Activated gamma-delta T cell treated with Interleukin-2 at 50 U/mL for 16 hours (primary cell): ENCODE measurements around the gene PPP1R12B.
"Not testable (repeated sequence)": the region's sequence is repeated elsewhere in the genome, so short reads cannot be mapped to it uniquely, and the experiment has no call there.

Experiments
- DNase-seq: peaks from one replicate; pipeline ENCODE4 v3.0.0-alpha.2; 2020

The PPP1R12B gene

DNA sequence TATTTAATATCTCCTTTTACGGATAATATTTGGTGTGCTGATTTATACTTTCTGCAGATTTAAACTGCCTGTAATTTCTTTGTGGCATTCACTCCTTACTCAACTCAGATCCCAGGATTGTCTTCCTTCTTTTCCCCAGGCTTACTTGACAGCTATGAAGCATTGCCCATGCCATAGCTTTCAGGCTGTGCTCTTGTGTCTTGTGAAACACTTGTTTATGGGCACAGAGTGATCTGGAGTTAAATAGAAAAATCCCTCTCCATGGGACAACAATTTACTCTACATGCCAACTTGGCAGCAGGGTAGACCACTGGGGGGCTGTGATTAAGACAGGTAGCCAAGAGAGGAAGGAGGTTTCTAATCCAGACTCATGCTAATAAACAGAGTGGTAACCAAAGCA, 57.4 kb downstream of the PPP1R12B start:
- DNase-seq = no peak

DNA sequence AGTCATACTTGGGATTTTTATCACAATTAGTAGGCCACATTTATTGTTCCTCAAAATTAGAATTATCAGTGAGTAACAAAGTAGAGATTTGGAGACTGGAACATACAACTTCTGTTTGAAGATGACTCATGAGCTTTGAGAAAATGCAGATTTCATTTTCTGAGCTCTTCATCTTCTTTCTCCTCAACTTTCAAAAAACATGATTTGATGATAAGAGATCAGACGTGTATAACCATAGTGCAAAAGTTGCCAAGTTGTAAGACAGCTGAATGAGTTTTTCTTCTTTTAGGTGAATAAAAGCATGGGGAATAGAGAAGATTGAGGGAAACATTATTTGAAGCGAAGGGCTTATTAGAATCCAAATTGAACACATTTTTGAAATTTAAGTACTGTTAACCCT, 58.4 kb downstream of the PPP1R12B start:
- DNase-seq = not testable (repeated sequence)

DNA sequence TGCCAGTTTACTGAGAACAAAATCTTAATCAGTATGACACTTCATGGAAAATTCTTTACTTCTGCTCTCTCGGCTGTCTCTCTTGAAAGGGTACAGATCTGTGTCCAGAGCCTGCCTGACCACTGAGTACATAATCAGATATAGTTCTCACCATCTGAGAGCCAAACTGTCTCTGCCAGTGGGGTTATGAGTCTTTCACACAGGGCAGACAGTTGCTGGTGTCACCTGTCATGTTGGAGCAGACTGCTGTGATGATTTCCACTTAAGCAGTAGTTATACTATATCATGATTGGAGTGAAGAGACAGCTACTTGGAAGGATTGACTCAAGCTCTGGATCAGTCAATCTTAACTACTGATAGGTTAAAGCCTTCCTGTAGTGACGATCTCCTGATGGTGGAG, 58.9 kb downstream of the PPP1R12B start:
- not testable (repeated sequence) for DNase-seq

DNA sequence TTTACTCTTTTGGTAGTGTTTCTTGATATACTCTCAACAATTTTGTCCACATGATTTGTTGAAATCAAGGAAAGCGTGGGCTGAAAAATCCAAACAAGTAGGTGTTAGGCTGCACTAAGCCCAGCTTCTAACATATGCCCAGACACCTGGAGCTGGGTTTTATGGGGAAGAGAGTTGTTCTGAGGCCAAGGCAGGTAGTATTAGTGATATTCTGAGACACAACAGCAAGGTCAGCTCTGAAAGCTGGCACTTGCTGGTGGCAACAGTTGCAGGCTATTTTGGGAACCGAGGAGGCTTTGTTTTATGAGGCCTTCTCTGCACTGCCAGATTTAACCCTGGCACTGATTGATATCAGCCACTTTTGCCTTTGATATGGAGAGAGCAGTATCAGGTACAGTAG, 61.8 kb downstream of the PPP1R12B start:
- not testable (repeated sequence) for DNase-seq

DNA sequence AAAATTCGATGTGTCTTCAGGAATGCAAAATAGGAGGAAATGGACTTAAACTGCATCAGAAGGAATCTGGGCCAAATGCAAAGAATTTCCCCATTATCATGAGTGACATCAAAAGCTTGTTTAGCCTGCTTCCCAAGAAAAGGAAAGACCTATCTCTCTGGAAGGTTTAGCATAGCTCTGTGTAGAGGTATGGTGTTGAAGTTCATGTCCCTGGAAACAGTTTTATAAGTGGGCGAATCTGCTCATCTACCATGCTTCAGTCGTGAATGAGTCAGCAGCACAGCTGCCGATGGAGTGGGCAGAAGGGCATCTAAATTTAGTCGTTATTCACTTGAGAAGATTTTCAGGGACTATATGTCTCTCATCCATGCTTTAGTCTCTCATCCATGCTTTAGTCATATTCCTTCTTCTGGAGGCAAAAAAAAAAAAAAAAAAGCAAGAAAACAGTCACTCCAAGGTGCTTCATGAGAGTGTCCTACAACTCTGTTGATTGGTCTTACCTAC, 62.4 kb downstream of the PPP1R12B start:
- not testable (repeated sequence) for DNase-seq

DNA sequence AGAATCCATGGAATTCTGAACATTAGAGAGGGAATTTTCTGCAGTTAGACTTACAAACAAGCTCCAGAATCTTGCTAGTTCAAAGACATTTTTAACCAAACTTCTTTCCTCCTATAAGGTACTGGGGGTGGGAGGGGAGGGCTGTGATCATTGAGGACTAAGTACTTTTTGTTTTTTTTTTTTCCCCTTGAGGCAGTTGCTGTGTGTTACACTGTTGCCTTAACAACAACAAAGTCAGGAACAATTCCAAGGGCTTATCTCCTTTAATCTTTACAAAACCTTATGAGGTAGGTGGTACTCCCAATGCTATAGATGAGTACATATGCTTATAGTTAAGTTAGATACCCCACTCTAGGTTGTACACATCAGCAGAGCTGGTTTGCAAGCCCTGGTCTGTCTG, 62.9 kb downstream of the PPP1R12B start:
- no peak for DNase-seq

DNA sequence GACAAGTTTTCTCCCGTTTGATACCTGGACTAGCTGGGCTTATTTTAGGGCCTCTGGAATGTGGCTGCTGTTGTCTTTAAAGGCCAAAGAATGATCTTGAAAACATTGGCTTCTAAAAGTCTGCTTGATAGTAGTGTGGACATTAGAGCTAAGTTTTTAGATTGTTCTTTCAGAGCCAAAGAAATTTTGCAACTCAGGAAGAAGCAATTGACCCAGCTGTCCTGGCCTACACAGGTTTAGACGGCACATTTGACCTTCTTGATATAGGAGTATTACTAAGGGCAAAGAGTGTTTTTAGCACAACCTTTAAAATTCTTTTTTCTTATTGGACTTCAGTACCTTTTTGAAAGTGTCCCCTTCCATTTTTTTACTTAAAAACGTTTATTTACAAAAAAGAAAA, 63.9 kb downstream of the PPP1R12B start:
- DNase-seq = not testable (repeated sequence)

DNA sequence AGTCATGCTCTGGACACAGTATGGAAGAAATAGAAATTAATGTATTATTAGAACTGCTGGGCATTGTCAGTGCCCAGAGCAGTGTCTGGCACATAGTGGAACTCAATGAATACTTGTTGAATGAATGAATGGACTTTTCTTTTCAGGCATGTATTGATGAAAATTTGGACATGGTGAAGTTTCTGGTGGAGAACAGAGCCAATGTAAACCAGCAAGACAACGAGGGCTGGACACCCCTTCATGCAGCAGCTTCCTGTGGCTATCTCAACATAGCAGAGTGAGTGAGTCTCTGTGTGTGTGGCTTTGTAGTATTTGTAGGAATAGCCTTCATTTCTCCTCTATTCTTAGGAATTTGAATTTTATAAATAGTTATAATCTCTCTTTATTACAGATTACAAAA, 68.1 kb downstream of the PPP1R12B start:
- no peak for DNase-seq

DNA sequence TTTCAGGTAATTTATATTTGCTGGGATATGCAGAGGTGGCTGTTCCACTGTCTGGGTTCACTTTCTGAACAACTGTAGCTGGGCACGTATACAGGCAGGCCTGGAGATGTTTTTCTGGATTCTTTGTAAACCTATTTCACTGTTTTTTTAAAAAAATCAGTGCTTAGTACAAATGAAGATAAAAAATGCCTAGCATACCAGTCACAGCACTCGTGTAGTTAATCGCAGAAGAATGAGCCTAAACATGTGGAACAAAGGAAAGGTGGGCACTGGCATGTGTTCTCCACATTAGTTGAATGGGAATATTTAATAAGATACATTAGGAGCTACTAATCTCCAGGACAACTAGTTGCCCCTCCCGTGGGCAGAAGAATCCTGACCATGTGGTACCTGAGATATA, 68.6 kb downstream of the PPP1R12B start:
- not testable (repeated sequence) for DNase-seq

DNA sequence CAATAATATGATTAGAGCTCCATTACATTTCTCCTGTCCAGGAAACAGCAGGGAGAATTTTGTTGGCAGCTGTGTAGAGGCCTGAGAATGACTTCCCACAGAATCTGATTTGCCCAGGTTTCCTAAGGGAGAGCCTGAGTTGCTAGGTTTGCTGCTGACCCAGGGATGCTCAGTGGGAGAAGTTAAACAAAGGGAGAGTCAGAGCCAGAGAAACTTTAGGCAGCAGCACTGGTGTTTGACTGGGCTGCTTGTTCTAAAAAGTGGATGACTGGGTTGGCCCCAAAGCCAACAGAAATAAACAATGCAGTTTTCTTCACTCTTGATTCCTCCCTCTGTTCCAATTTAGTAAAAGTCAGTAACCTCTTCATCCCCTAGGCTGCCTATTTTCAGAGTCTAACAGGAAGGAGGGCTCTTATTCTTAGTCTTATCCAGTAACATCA, 69.3 kb downstream of the PPP1R12B start:
- not testable (repeated sequence) for DNase-seq

DNA sequence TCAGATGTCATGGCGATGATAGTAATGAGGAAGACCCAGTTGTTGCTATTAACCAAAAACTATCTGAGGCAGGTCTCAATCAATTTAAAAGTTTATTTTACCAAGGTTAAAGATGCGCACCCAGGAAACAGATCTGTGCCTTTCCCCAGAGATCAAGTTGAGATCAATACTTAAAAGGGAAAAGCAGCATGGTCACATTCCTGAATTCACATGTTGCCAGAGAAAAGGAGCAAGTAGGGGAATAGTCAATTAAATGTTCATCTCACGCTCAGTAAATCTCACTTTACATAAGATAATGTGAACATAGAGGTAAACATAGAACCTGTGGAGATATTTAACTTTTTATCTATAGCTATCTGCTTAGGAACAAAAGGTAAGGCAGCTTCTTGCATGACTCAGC, 71.2 kb downstream of the PPP1R12B start:
- not testable (repeated sequence) for DNase-seq

DNA sequence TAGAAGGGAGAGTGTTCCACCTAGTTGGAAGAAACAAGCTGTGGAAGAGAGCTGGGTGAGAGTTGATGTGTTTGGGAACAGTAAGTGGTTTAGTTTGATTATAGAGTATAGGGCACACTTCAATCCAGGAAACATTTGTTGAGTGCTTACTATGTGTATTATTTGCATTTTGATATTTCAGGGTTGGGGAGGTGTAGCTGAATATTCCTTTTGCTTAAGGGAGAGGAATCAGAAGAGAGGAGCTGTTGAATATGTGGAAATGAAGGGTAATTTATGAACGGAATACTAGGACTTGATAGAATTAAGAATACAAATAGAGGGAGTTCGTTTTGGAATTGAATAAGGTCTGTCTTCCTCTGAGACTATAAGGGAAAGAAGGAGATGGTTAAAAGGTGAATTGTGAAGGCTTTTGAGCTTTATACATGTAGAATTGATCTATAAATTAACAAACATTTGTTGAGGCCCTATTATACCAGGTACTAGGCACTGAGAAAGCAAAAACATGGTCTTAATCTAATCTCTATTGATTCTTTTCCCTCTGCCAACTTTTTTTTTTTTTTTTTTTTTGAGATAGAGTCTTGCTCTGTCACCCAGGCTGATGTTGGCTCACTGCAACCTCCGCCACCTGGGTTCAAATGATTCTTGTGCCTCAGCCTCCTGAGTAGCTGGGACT, 72.1 kb downstream of the PPP1R12B start:
- DNase-seq = not testable (repeated sequence)

DNA sequence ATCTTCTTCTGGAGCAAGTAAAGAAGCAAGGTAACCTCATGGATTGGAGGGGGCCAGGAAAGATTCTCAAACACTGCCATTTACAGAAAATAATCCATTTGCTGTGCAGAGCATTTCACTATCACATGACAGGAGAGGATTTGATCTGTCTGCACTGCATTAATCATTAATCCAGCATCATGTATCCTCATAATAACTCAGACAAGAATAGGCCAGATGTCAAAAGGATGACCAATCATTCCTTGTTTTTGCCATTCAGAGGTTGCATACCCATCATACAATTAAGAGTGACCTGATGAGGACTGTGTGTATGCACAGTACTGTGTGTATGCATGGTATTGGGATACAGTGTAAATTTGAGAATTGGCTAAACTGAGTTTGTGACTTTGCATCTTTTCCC, 74.2 kb downstream of the PPP1R12B start:
- DNase-seq = not testable (repeated sequence)

DNA sequence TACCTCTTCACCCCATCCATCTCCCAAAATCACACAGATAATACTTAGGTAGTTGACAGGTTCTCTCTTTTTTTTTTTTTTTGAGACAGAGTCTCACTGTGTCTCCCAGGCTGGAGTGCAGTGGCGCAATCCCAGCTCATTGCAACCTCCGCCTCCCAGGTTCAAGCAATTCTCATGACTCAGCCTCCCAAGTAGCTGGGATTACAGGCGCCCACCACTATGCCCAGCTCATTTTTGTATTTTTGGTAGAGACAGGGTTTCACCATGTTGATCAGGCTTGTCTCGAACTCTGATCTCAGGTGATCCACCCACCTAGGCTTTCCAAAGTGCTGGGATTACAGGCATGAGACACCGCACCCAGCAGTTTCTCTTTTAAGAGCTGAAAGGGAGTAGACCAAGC, 75.8 kb downstream of the PPP1R12B start:
- not testable (repeated sequence) for DNase-seq

DNA sequence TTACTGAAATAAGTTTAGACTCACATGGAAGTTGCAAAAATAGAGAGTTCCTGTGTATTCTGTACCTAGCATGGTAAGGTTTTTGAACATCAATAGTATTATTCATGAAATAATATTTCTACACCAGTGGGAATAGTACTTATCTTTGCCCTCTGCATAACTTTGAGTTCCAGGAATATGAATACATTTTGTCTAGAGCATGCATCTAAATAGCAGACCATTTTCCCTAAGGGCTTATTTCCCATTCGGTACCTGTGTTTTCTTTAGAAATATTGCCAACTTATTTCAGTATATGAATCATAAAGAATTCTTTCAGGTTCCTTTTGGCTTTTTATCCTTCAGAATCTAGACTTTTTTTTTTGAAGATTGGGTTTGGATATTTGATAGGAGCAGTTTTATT, 81.6 kb downstream of the PPP1R12B start:
- DNase-seq = not testable (repeated sequence)

DNA sequence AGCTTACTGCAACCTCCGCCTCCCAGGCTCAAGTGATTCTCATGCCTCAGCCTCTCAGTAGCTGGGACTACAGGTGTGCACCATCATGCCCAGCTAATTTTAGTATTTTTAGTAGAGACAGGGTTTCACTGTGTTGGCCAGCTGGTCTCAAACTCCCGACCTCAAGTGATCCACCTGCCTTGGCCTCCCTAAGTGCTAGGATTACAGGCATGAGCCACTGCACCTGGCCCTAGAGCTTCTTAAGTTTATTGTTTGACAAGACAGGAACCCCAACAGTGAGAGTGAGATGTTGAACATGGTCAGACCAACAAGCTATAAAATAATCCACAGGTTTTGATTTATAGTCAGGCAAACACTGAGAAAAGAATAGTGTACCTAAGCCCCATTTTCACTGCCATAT, 83.8 kb downstream of the PPP1R12B start:
- DNase-seq = not testable (repeated sequence)

DNA sequence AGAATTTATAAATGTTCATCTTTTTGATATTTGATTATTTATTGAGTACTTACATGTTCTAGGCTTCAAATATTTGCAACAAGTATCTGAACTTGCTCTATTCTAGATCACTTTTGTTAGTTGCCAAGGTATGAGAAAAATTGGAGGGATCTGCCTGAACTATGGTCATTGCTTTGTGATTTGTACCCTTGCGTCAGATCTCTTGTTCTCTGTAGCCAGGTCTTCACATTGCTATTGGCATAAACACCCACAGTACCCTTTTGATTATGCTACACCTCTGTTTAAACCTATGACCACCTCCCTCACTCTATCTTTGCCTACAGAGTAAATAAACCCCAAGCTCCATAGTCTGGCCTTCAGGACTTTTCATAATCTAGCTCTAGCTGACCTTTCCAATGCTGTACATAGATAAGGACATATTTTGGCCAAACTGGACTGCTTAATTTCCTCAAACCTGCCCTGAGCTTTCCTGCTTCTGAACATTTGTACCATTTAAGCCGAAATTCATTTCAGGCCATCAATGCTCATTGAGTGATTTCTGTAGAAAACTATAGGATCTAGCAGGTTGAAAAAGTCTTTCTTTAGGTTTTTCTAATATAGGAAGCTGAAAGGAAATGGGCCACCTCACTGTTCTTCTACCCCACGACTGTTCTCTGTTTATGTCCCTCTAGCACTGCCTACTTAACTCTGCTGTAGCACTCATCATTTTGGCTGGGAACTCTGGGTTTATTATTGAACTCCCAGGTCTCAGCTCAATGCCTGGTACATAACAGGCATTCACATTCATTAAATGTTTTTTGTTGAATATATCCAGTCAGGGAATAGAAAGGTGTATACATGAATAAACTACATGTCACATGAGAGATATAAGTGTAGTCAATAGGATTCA, 84.9 kb downstream of the PPP1R12B start:
- no peak for DNase-seq

DNA sequence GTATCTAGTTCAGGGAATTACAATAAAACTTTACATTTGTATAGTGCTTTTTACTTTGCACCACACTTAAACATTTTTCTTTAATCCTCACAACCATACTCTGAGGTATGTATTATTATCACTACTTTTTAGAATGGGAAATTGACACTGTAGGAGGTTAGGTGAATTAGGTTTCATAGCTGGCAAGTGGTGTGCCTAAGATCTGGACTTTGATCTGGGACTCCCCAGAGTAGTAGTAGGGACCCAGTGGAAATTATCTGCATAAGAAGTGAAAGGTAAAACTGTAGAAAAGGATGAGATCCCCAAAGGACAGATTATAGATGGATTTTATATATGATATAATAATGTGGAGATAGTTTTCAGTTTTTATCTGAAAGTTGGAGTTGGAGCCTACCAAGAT, 85.6 kb downstream of the PPP1R12B start:
- no peak for DNase-seq

DNA sequence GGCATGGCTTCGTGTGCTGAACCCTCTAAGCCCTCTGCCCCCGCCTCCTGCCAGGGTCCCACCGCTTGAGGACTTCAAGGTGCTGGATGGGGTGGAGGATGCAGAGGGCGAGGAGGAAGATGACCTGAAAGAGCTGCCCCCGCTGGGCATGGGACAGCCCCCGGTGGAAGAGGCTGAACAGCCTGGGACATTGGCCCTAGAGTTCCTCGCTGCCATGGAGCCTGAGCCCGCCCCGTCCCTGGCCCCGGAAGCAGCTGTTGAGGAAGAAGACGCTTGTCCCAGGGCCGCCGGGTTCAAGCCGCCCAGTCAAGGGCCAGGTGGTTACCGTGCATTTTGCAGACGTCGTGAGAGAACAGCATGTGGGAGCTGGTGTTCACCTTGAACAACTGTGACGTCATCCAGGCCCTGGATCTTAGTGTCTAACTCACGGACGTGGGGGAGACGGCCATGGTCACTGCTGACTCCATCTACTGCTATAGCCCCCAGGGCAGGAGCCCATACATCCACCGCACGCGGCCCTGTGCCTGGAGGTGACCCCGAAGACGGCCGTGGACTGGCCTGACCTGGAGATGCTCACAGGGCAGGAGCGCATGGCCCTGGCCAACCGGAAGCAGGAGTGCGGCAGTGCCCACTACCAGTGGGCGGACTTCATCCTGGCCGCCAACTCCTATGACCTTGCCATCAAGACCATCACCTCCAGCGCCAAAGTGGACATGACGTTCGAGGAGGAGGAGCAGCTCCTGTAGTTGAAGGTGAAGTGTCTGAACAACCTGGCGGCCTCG, 90.1 kb downstream of the PPP1R12B start:
- DNase-seq = no peak

DNA sequence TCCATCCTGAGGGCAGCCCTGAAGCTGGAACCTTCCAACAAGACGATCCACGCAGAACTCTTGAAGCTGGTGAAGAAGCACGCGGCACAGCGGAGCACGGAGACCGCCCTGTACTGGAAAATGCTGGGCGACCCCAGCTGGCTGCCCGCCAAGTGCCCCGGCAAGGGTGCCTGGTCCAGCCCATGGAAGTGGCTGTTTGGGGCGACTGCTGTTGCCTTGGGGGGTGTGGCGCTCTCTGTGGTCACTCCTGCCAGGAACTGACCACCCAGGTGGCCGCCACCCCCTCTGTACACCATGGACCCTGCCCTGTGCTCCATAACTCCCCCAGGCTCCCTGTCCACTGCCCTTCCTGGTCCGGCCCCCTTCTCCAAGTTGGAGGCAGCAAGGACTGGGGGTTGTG, 90.8 kb downstream of the PPP1R12B start:
- no peak for DNase-seq

DNA sequence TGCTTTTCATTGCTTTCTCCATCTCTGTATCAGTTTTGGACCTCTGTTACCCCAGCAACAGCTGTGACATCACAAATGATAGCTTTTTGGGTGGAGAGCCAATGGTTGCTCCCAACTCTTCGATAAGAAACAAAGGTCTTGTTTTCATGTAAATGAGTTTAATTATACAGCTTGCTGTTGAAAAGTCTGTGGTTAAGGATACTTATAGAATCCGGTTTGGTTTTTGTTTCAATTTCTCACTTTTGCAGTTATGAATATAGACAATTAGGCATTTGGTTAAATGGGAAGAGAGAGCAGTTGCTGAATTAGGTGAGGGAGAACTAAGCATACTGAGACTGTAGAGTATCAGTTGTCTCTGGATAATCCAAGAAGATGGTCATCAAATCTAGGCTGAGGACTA, 99.6 kb downstream of the PPP1R12B start:
- not testable (repeated sequence) for DNase-seq

DNA sequence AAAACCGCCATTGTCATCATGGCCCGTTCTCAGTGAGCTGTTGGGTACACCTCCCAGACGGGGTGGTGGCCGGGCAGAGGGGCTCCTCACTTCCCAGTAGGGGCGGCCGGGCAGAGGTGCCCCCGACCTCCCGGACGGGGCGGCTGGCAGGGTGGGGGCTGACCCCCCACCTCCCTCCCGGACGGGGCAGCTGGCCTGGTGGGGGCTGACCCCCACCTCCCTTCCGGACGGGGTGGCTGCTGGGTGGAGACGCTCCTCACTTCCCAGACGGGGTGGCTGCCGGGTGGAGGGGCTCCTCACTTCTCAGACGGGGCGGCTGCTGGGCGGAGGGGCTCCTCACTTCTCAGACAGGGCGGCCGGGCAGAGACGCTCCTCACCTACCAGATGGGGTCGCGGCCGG, 103.1 kb downstream of the PPP1R12B start:
- not testable (repeated sequence) for DNase-seq

DNA sequence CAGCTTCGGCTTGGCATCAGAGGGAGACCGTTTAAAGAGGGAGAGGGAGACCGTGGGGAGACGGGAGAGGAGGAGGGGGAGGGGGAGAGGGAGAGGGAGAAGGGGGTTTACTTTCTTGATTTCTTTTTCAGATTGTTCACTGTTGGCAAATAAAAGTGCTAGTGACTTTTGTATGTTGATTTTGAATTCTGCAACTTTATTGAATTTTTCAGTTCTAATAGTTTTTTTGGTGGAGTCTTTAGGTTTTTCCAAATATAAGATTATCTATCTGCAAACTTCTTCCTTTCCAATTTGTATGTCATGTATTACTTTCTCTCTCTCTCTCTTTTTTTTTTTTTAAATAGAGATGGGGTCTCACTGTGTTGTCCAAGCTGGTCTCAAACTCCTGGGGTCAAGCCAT, 104.0 kb downstream of the PPP1R12B start:
- no peak for DNase-seq
